Endothelial cell of umbilical vein (primary cell): ENCODE results near the gene MCTP2. TPM values are rescaled to one million over a fixed set of nuclear protein-coding genes. Genes with fewer than 3 reads are reported as not detected.

ENCODE experiments used
- BruUV-seq: library from RNA; stranded (reverse); fragments of 400-500 nt; replicated peaks from 2 replicates; lab custom pipeline; 2021; lab: Mats Ljungman, UMichigan
- CTCF ChIA-PET: fragments of 300-600, 350-600 bp; sonication (Branson Sonifier 250); formaldehyde crosslinking; loops from one replicate; lab custom pipeline; 2021; ENCODE audit warnings: antibody characterized with exemption, inconsistent platforms; lab: Charles Lee
- POLR2A ChIA-PET: fragments of 300-600, 350-600 bp; sonication (Branson Sonifier 250); formaldehyde crosslinking; loops from one replicate; lab custom pipeline; 2021; ENCODE audit warnings: antibody characterized with exemption, inconsistent platforms; lab: Charles Lee
- DNase-seq: peaks from one replicate; pipeline ENCODE4 v3.0.0-alpha.2; 2011; ENCODE audit warnings: low read depth, low spot score
- FAIRE-seq: peaks from 2 replicates; lab custom pipeline; 2011; peaks lifted over from hg19 to GRCh38; lab: Jason Lieb, UNC
- H2AFZ ChIP-seq: 2 replicates; pipeline ENCODE4 v1.6.0; 2012; ENCODE audit warnings: low read depth, low read length, control low read depth, inconsistent platforms
- H3K27ac ChIP-seq: 2 replicates; pipeline ENCODE4 v1.5.1; 2011; ENCODE audit warnings: low read depth, mild to moderate bottlenecking, control low read depth, low read length, moderate library complexity; ENCODE audit not compliant: insufficient read depth
- H3K27me3 ChIP-seq, 2 experiments: 2 replicates each; pipeline versions ENCODE4 v1.6.0 to v1.6.1; 2011; ENCODE audit warnings: low read length in 2 of 2, mixed read lengths in 1 of 2; ENCODE audit not compliant: control insufficient read depth in 2 of 2, insufficient read depth in 2 of 2
- H3K36me3 ChIP-seq, 2 experiments: 2 replicates in 1 of 2; 3 replicates in 1 of 2; pipeline ENCODE4 v1.5.1; 2011; ENCODE audit warnings: low read length in 2 of 2, mild to moderate bottlenecking in 1 of 2, moderate library complexity in 1 of 2; ENCODE audit not compliant: control insufficient read depth in 2 of 2, insufficient read depth in 2 of 2; ENCODE audit errors: extremely low read depth in 1 of 2
- H3K4me1 ChIP-seq: 3 replicates; pipeline ENCODE4 v1.5.1; 2011; ENCODE audit warnings: mild to moderate bottlenecking, low read length; ENCODE audit not compliant: control insufficient read depth, insufficient read depth; ENCODE audit errors: extremely low read depth
- H3K4me2 ChIP-seq: 2 replicates; pipeline ENCODE4 v1.6.1; 2011; ENCODE audit warnings: low read length, control low read depth, mixed read lengths; ENCODE audit not compliant: insufficient read depth
- H3K4me3 ChIP-seq, 3 experiments: fragments of 200-600 bp in 1 of 3; sonication (generic), shearing (Covaris generic) in 1 of 3; replicated peaks in 1 of 3; 2 replicates each; pipeline ENCODE4 v1.5.1; 2011 to 2016; ENCODE audit warnings: control low read depth in 3 of 3, low read length in 3 of 3, mild to moderate bottlenecking in 2 of 3, inconsistent platforms in 1 of 3, low read depth in 1 of 3, moderate library complexity in 1 of 3; ENCODE audit not compliant: insufficient read depth in 1 of 3
- H3K79me2 ChIP-seq: 2 replicates; pipeline ENCODE4 v1.6.0; 2012; ENCODE audit warnings: low read length, inconsistent platforms; ENCODE audit not compliant: control insufficient read depth, insufficient read depth
- H3K9ac ChIP-seq: replicated peaks from 2 replicates; pipeline ENCODE3; 2011; ENCODE audit warnings: low read length, control low read depth; ENCODE audit not compliant: insufficient read depth; ENCODE audit errors: extremely low read depth
- H3K9me1 ChIP-seq: replicated peaks from 3 replicates; pipeline ENCODE4 v1.6.0; 2011; ENCODE audit warnings: mild to moderate bottlenecking, low read length; ENCODE audit not compliant: control insufficient read depth, insufficient read depth; ENCODE audit errors: extremely low read depth
- H3K9me3 ChIP-seq: replicated peaks from 2 replicates; pipeline ENCODE4 v1.5.1; 2012; ENCODE audit warnings: low read length, inconsistent platforms; ENCODE audit not compliant: control insufficient read depth, insufficient read depth
- H4K20me1 ChIP-seq: replicated peaks from 2 replicates; pipeline ENCODE3; 2011; ENCODE audit warnings: mild to moderate bottlenecking, low read length; ENCODE audit not compliant: control insufficient read depth, insufficient read depth; ENCODE audit errors: extremely low read depth
- CTCF ChIP-seq, 2 donors: IDR thresholded peaks; 1 replicate in 1 of 2; 2 replicates in 1 of 2; pipeline ENCODE4 v1.5.1; 2011; ENCODE audit warnings: low read length in 2 of 2, mild to moderate bottlenecking in 2 of 2, moderate library complexity in 2 of 2, control low read depth in 1 of 2, inconsistent platforms in 1 of 2, low read depth in 1 of 2; ENCODE audit not compliant: insufficient read depth in 1 of 2; ENCODE audit errors: extremely low read depth in 1 of 2
- EZH2 ChIP-seq: IDR thresholded peaks from 2 replicates; pipeline ENCODE4 v1.6.1; 2012; ENCODE audit warnings: borderline replicate concordance, low read depth, mild to moderate bottlenecking, moderate library complexity, low read length, inconsistent platforms; ENCODE audit not compliant: severe bottlenecking
- FOS ChIP-seq: IDR thresholded peaks from 2 replicates; pipeline ENCODE4 v1.6.1; 2011; ENCODE audit warnings: mild to moderate bottlenecking, low read length, moderate library complexity, borderline replicate concordance; ENCODE audit not compliant: insufficient read depth
- GATA2 ChIP-seq: IDR thresholded peaks from 2 replicates; pipeline ENCODE4 v1.7.0; 2011; ENCODE audit warnings: low read depth, mild to moderate bottlenecking, moderate library complexity, mixed read lengths, low read length; ENCODE audit not compliant: insufficient read length, insufficient read depth
- JUN ChIP-seq: IDR thresholded peaks from 2 replicates; pipeline ENCODE4 v1.6.1; 2011; ENCODE audit warnings: borderline replicate concordance, low read depth; ENCODE audit not compliant: insufficient read length, insufficient read depth
- MAX ChIP-seq: IDR thresholded peaks from 2 replicates; pipeline ENCODE4 v1.6.1; 2011; ENCODE audit not compliant: insufficient read depth, insufficient read length
- MYC ChIP-seq: IDR thresholded peaks from one replicate; pipeline ENCODE4 v1.6.1; 2011; ENCODE audit warnings: mild to moderate bottlenecking, low read depth, low read length
- POLR2A ChIP-seq: IDR thresholded peaks from 2 replicates; pipeline ENCODE4 v1.6.1; 2012; ENCODE audit warnings: low read depth, mild to moderate bottlenecking, control low read depth, low read length
- POLR2AphosphoS5 ChIP-seq: IDR thresholded peaks from 2 replicates; pipeline ENCODE4 v1.6.1; 2012; ENCODE audit warnings: low read depth, mild to moderate bottlenecking, control low read depth, low read length, moderate library complexity; ENCODE audit not compliant: insufficient read depth
- dilution Hi-C: fragments of 300-500 bp; cut with MboI; formaldehyde crosslinking; loops from one replicate; pipeline ENCODE4 v1.15.0; 2019; ENCODE audit warnings: low sequenced_read_pairs; ENCODE audit not compliant: extremely low pct_ligation_motif_present
- intact Hi-C: fragments of 100-400 bp; cut with micrococcal nuclease; formaldehyde crosslinking; loops from one replicate; pipeline ENCODE4 v1.10.0; 2022
- polyA plus RNA-seq, 4 experiments: library from polyadenylated mRNA; depleted of rRNA in 3 of 4; stranded (reverse) in 3 of 4; unstranded in 1 of 4; fragments of >200 nt; gene quantifications; 2 replicates each; pipeline versions ENCODE4 v1.2.1 to v1.2.3, GENCODE V29; 2011 to 2012; ENCODE audit warnings: missing spikeins in 1 of 4
- total RNA-seq: library from RNA; stranded (reverse); gene quantifications from 2 replicates; pipeline ENCODE4 v1.2.3, GENCODE V29; 2021

MCTP2 gene
- total and polyA plus RNA-seq, 2 donors (not counting 3 experiments of a cell fraction or from before 2014, with no cell fraction given), result 0.01 to 0.75 TPM

- H3K79me2 ChIP-seq, result no peaks in the 10 kb centered on the region
- H2AFZ ChIP-seq, result no peak overlapping the region
- no peaks in the 10 kb centered on the region for H3K9me1 ChIP-seq
- no peaks in the 10 kb centered on the region for H4K20me1 ChIP-seq
- H3K27me3 ChIP-seq, result no peaks in the 10 kb centered on the region
- POLR2A ChIA-PET, result no interaction called here
- no TSS peak for BruUV-seq
- no peak overlapping the region for H3K4me2 ChIP-seq
- dilution Hi-C loops (no loop called here), intact Hi-C loops (no loop called here)
- FAIRE-seq, result no peak
- H3K9ac ChIP-seq, result no peak overlapping the region
- CTCF ChIA-PET, result no interaction called here
- no peak overlapping the region for H3K27ac ChIP-seq
- no peaks in the 10 kb centered on the region for H3K36me3 ChIP-seq
- H3K4me1 ChIP-seq, result no peaks in the 10 kb centered on the region
- no peak for DNase-seq
- no peak overlapping the region for H3K4me3 ChIP-seq
- H3K9me3 ChIP-seq, result no peaks in the 10 kb centered on the region
- TF ChIP-seq POLR2A (no peak), JUN (no peak), GATA2 (no peak), CTCF (IDR thresholded peaks at IDR 0.05; ENCODE audit: extremely low read depth in 1 of 2, insufficient read depth in 1 of 2, low read depth in 1 of 2, low read length in 2 of 2) (no peak), FOS (no peak), POLR2AphosphoS5 (no peak), MAX (no peak), MYC (no peak), EZH2 (no peak)
Measured at GRCh38 chr15:94348084-94348483, 116.7 kb downstream of the MCTP2 start.
